SK-N-SH (cell line): ENCODE measurements around the gene SPIRE1.

ENCODE experiments used
- CTCF ChIP-seq: fragments of 200-600 bp; sonication (generic); IDR thresholded peaks from 2 replicates; pipeline ENCODE4 v1.6.1; 2017; ENCODE audit warnings: antibody characterized with exemption, mild to moderate bottlenecking, moderate library complexity
- EP300 ChIP-seq, 2 experiments: IDR thresholded peaks; 2 replicates each; pipeline versions ENCODE4 v1.4.0 to v1.6.1; 2012; ENCODE audit warnings: borderline replicate concordance in 1 of 2, low read depth in 1 of 2, low read length in 1 of 2
- EZH2phosphoT487 ChIP-seq: fragments of 200-600 bp; sonication (generic); IDR thresholded peaks from 2 replicates; pipeline ENCODE4 v1.6.1; 2017; ENCODE audit warnings: low read depth, mixed run types, mild to moderate bottlenecking, antibody characterized with exemption, moderate library complexity, borderline replicate concordance
- MAX ChIP-seq: IDR thresholded peaks from 2 replicates; pipeline ENCODE4 v1.4.0; 2012; ENCODE audit warnings: low read depth
- MEF2A ChIP-seq: IDR thresholded peaks from 2 replicates; pipeline ENCODE4 v1.4.0; 2012; ENCODE audit warnings: low read depth, borderline replicate concordance
- NRF1 ChIP-seq: IDR thresholded peaks from 2 replicates; pipeline ENCODE4 v1.6.1; 2012; ENCODE audit warnings: low read depth, mild to moderate bottlenecking, low read length
- POLR2AphosphoS5 ChIP-seq: IDR thresholded peaks from 2 replicates; pipeline ENCODE4 v1.6.1; 2012; ENCODE audit warnings: low read depth, low read length
- RCOR1 ChIP-seq: fragments of 150-350 bp; IDR thresholded peaks from 2 replicates; pipeline ENCODE4 v1.6.1; 2017; ENCODE audit warnings: antibody characterized with exemption, low read length
- REST ChIP-seq: IDR thresholded peaks from 2 replicates; pipeline ENCODE4 v1.6.1; 2012; ENCODE audit warnings: mild to moderate bottlenecking, low read depth, low read length, moderate library complexity
- TAF1 ChIP-seq: IDR thresholded peaks from 2 replicates; pipeline ENCODE4 v1.6.1; 2012; ENCODE audit warnings: low read depth, mild to moderate bottlenecking, low read length, moderate library complexity, borderline replicate concordance
- TCF12 ChIP-seq: IDR thresholded peaks from 2 replicates; pipeline ENCODE4 v1.4.0; 2012
- TEAD4 ChIP-seq: IDR thresholded peaks from 2 replicates; pipeline ENCODE4 v1.4.0; 2012; ENCODE audit warnings: mild to moderate bottlenecking, borderline replicate concordance; ENCODE audit not compliant: insufficient read depth
- USF1 ChIP-seq: IDR thresholded peaks from 2 replicates; pipeline ENCODE4 v1.4.0; 2012; ENCODE audit warnings: low read depth, borderline replicate concordance
- YY1 ChIP-seq: IDR thresholded peaks from 2 replicates; pipeline ENCODE4 v1.4.0; 2012; ENCODE audit warnings: low read depth, mild to moderate bottlenecking

- TF ChIP-seq EZH2phosphoT487: no peak
- TF ChIP-seq YY1: no peak
- no peak for TF ChIP-seq TCF12
- no peak for TF ChIP-seq POLR2AphosphoS5
- TF ChIP-seq CTCF: no peak
- no peak for TF ChIP-seq RCOR1
- no peak for TF ChIP-seq MEF2A
- TF ChIP-seq USF1: no peak
- TF ChIP-seq MAX: no peak
- no peak for TF ChIP-seq REST
- TF ChIP-seq EP300 (IDR thresholded peaks at IDR 0.05; ENCODE audit: borderline replicate concordance in 1 of 2, low read depth in 1 of 2, low read length in 1 of 2): no peak
- TF ChIP-seq TAF1: no peak
- no peak for TF ChIP-seq TEAD4
- TF ChIP-seq NRF1: no peak
Observed at GRCh38 chr18:12531749-12532148, 126.2 kb downstream of the SPIRE1 start.
